HG02885 (cell line): ENCODE data around the gene HMG20A.

Source experiments
- ATAC-seq: cut with Tn5 transposase; IDR thresholded peaks from one replicate; pipeline ENCODE4 v1.9.1; 2021; ENCODE audit warnings: mild to moderate bottlenecking; ENCODE audit not compliant: unreplicated experiment, poor library complexity

Gene HMG20A

DNA sequence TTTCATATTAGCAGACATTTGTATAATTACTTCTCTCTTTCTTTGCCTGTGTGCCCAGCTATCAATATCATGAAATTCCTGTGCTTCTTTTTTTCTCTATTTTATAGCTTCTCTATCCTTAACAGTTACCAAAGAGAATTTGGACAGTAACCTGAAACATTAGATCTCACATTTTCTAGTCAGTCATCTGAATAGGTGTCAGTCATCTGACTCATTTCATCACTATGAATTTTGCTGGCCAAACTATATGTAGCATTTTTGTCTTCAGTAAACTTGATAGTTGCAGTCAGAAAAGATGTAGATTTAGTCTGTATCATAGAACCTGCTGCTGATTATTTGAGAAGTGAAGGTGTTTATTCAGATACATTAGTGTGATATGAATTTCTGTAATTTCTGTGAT, 52.6 kb downstream of the HMG20A start:
- ATAC-seq = no peak

DNA sequence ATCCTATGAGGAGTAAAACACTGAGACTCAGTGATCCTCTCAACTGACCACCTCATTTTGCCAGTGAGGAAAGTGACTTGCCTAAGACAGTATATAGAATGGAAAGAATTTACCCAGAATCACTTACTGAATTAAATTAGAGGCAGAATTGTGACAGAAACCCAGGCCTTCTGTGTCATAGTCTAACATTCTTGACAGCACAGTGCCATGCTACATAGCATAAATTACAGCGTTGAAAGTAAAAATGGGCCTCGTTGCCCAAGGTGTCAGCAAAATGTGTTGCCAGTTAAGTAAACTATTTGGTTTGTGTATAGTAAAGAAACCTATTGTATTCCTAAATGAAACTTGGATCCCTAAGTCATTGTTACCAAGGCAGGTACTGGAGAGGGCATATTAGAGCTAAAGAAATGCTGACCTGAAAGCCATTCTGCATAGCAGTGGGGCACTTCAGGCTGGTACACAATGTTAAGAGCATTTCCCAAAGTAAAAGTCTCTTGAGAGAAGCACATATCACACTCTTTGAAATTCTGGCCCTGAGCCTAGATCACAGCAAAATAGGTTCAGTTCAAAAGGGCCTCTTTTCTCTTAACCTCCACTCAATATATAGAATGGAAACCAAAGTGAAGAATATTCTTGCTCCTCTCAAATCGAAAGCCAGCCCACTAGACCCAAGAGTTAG, 53.8 kb downstream of the HMG20A start:
- no peak for ATAC-seq

DNA sequence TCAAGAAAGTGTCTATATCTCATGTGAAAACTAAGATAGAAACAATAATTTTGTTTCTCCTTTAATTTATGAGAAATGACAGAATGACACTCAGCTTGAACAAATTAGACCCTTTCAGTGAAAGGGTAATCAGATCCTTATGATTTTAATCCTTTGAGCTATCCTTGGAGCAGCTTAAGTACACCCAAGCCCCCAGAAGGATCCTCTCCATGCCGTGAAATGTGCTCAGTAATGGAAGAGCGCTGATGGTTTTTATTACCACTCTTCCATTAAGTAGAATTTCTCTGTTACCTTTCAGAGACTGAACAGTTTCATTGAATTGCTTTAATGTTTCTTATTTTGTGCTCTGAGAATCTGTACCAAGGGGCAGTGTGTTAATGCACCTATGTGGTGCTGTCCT, 54.3 kb downstream of the HMG20A start:
- ATAC-seq = no peak

DNA sequence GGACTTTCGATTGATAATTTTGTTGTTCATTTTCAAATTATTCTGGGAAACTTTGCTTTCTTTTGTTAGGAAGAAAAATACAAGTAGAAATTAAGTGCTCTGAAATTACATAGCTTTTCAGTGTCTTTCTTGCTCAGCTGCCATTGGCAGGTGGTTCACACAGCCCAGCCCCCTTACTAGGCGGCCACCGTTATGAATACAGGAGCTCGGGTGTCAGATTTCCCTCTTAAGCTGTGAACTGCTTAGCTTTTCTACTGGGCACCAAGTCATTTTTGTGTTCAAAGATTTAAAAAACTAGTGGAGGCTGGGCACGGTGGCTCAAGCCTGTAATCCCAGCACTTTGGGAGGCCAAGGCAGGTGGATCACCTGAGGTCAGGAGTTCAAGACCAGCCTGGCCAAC, 55.2 kb downstream of the HMG20A start:
- ATAC-seq = no peak

GRCh38 chr15:77476995-77477394, 56.3 kb downstream of the HMG20A start:
- no peak for ATAC-seq

DNA sequence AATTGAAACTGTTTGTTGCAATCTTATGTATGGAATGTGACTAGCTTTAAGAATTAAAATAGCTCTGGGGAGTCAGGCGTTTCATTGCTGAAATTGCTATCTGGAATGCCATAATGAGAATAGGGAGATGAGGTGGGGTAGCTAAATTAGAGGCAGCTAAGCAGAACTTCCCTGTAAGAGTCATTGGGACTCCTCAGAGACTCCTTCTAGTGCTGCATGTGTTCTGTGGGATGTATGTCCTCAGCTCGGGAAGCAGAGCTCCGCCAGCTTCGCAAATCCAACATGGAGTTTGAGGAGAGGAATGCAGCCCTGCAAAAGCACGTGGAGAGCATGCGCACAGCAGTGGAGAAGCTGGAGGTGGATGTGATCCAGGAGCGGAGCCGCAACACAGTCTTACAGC, 57.4 kb downstream of the HMG20A start:
- no peak for ATAC-seq

DNA sequence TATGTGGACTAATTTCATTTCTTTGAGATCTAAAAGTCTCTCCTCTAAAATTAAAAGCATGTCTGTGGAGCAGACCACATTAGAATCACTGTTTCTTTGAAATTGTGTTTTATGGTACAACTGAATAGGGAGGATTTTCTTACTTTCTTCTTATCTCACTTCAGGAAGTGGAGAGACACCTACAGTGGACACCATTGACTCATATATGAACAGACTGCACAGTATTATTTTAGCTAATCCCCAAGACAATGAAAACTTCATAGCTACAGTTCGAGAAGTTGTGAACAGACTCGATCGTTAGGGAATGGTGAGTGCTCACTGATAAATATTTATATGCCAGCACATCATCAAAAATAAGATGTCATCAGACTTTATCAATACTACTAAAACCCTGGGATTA, 58.3 kb downstream of the HMG20A start:
- ATAC-seq = no peak

GRCh38 chr15:77480859-77481633, 60.4 kb downstream of the HMG20A start:
- no peak for ATAC-seq

DNA sequence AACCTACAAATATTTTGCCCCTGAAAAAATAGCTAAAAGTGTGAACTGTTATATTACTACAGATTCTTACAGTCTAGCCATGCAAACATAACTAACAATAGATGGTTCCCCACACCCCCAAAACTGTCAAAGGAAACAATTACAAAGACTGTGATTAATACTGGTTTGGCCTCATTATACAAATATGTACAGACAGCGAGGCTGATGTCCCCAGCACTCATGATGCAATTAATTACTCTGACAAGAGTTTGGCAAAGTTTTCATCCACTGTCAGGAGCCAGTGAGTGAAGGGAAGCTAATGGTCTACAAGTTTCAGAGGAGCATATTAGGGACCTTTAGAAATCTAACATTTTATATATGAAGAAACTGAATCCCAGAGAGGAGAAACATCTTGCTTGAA, 61.0 kb downstream of the HMG20A start:
- ATAC-seq = no peak

GRCh38 chr15:77482570-77482969, 61.9 kb downstream of the HMG20A start:
- no peak for ATAC-seq

- ATAC-seq = no peak
These were observed 62.9 kb downstream of the HMG20A start for GRCh38 chr15:77483425-77484140.

DNA sequence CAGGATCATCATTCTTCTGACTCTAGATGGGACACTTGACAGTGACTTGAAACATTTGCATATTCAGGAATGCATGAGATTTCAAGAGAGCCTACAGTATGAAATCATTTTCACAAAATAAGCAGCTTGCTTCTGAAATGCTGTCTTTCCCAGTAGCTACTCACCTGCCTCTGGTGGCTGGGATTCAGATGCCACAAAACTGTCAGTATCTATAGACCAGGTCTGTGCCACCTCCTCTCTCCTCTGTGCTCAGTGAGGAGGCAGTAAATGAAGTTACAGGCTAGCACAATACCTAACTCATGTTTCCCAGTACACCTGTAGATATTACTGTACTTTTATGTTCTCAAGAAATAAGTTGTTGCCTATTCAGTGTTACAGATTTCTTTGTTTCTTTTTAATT, 64.3 kb downstream of the HMG20A start:
- no peak for ATAC-seq

GRCh38 chr15:77486542-77487468, 66.1 kb downstream of the HMG20A start:
- no peak for ATAC-seq

GRCh38 chr15:77487469-77487842, 66.8 kb downstream of the HMG20A start:
- ATAC-seq = no peak

DNA sequence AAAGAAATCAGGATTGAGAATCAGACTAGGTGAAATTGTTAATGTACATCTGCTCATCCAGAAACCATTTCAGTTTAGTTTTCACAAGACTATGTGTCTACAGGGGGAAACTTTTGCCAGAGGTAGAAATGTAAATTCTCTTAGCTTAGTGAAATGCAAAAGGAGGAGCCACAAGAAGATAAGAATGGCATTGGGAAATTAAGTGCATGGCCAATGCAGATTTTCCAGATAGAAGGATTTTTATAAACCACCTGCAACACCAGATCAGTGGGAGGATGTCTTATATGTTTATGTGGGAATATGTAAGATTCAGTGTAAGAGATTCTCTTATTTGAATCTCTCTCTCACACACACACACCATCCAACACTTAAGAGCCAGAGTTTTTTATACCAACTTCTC, 67.2 kb downstream of the HMG20A start:
- no peak for ATAC-seq

- no peak for ATAC-seq
These were observed 69.0 kb downstream of the HMG20A start for GRCh38 chr15:77489647-77490046.

GRCh38 chr15:77493324-77493907, 72.7 kb downstream of the HMG20A start:
- ATAC-seq = peak; percentile 62

DNA sequence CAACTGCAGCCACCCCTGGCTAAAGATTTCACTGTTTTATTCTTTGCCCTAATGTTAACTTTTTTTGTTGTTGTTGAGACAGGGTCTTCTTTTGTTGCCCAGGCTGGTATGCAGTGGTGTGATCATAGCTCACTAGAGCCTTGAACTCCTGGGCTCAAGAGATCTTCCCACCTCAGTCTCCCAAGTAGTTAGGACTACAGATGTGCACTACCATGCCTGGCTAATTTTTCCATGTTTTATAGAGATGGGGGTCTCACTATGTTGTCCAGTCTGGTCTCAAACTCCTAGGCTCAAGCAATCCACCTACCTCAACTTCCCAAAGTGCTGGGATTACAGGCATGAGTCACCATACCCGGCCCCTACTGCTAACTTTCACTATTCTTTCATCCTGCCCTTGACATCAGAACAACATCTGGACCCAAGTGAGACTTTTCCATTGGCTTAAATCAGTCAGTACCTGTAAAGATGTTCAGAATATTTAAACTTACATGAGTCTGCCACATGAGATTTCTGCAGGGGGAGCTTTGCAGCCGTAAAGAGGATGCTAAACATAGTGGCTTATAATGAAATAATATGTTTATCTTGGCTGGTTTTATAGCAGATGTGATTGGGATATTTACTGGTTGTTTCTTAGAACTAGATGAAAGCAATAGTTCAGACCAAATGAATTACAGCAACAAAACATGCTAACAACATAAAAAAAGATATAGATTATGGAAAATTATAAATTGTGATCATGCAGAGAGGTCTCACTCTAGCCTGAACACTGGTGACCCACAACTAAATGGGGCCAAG, 73.6 kb downstream of the HMG20A start:
- no peak for ATAC-seq

DNA sequence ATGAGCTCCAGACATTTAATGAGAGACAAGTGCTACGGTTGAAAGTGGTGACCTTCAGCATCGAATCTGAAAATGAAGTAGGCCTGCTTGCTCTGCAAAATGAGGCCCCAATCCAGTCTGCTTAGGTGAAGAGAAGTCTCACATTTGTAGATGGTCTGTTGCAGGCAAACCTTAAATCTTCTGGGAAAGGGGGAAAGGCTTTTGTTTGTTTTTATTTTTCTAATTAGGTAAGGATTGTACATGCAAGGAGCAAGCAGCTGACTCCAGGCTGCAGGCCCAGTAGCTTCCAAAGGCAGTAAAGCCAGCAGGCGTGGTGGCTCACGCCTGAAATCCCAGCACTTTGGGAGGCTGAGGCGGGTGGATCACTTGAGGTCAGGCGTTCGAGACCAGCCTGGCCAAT, 74.3 kb downstream of the HMG20A start:
- ATAC-seq = no peak
